ENCODE data around the gene KCTD2.
"Not testable (repeated sequence)": the region's sequence is repeated elsewhere in the genome, so short reads cannot be mapped to it uniquely, and the experiment has no call there.

KCTD2 gene

GRCh38 chr17:75046407-75047289 is at the start of gene KCTD2, which contains the start of gene ATP5PD:
KCTD2 (plus strand) TSS chr17:75047225; CDS start chr17:75047251, 26 bp downstream.
ATP5PD (minus strand) TSS chr17:75046969; CDS start chr17:75042650, 4,319 bp downstream.
- DNase-seq: peak; percentile 96

GRCh38 chr17:74998783-74999182 is 48.2 kb upstream of the KCTD2 start:
- DNase-seq: no peak

- DNase-seq: no peak
Measured at GRCh38 chr17:74999523-74999922, 47.5 kb upstream of the KCTD2 start.

GRCh38 chr17:75001915-75002843 is 44.8 kb upstream of the KCTD2 start:
- no peak for DNase-seq

- no peak for DNase-seq
Measured at GRCh38 chr17:75003070-75003956, 43.7 kb upstream of the KCTD2 start.

GRCh38 chr17:75003957-75004355 is 43.1 kb upstream of the KCTD2 start:
- DNase-seq: no peak

GRCh38 chr17:75004371-75004770 is 42.7 kb upstream of the KCTD2 start:
- DNase-seq: no peak

GRCh38 chr17:75005291-75005690 is 41.7 kb upstream of the KCTD2 start:
- DNase-seq: no peak

- not testable (repeated sequence) for DNase-seq
Measured at GRCh38 chr17:75006084-75006483, 40.9 kb upstream of the KCTD2 start.

- DNase-seq: no peak
Measured at GRCh38 chr17:75006653-75007052, 40.4 kb upstream of the KCTD2 start.

GRCh38 chr17:75008373-75008772 is 38.7 kb upstream of the KCTD2 start:
- DNase-seq: no peak

- DNase-seq: no peak
Measured at GRCh38 chr17:75009139-75009724, 37.8 kb upstream of the KCTD2 start.

- DNase-seq: no peak
Measured at GRCh38 chr17:75010683-75011400, 36.2 kb upstream of the KCTD2 start.

- no peak for DNase-seq
Measured at GRCh38 chr17:75011401-75012095, 35.5 kb upstream of the KCTD2 start.

- no peak for DNase-seq
Measured at GRCh38 chr17:75012096-75012345, 35.0 kb upstream of the KCTD2 start.

- DNase-seq: peak; percentile 85
Measured at GRCh38 chr17:75012346-75013091, 34.5 kb upstream of the KCTD2 start, which contains the start of gene MRPL58. MRPL58 (plus strand) TSS chr17:75012670; CDS start chr17:75012687, 17 bp downstream.

- DNase-seq: no peak
Measured at GRCh38 chr17:75013092-75013559, 33.9 kb upstream of the KCTD2 start.

GRCh38 chr17:75019146-75019545 is 27.9 kb upstream of the KCTD2 start:
- DNase-seq: no peak

- no peak for DNase-seq
Measured at GRCh38 chr17:75019710-75020109, 27.3 kb upstream of the KCTD2 start.

All from CD4-positive, alpha-beta T cell treated with Interleukin-21 for 1 hour (primary cell).